Measurements from ENCODE around the gene COPS7A. TPM values are rescaled to one million over a fixed set of nuclear protein-coding genes. Genes with fewer than 3 reads are reported as not detected.
A peak's percentile ranks its signal among the peaks of the same experiment; 100 is the strongest.

COPS7A gene
- total and polyA plus RNA-seq, 2 donors (not counting 1 experiment from before 2014, with no cell fraction given) = 79.1 to 114 TPM

DNA sequence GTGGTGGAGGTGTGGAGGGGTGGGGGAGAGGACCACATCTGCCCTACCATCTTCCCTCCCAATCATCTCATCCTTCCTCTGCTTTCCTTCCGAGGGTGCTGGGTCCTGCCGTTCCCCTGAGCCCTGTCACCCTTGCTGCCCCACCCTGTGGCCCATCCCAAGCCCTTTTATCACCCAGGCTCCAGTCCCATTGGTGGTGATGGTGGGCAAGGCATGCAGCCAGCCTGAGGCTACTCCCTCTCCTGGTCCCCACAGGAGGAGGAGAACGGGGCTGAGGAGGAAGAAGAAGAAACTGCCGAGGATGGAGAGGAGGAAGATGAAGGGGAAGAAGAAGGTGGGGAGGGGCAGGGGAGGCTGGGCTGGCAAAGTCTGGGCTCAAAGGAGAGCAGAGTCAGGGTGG lies 45.8 kb downstream of the COPS7A start:
- peaks cover 27% of the 10 kb centered on the region for H3K4me1 ChIP-seq (ENCODE audit: control insufficient read depth, extremely low read depth, insufficient read depth, low read length)
- no peaks in the 10 kb centered on the region for H3K27me3 ChIP-seq (ENCODE audit: control insufficient read depth, insufficient read depth, low read length)
- H2AFZ ChIP-seq (ENCODE audit: low read length) = no peak overlapping the region
- no peaks in the 10 kb centered on the region for H3K9me3 ChIP-seq (ENCODE audit: control insufficient read depth, insufficient read depth, low read depth, low read length)
- no peak overlapping the region for H3K27ac ChIP-seq (ENCODE audit: insufficient read depth, low read length)
- H3K9ac ChIP-seq (ENCODE audit: insufficient read depth, low read length) = no peak overlapping the region
- H3K79me2 ChIP-seq (ENCODE audit: control insufficient read depth, insufficient read depth, low read length) = peaks cover 34% of the 10 kb centered on the region
- TF ChIP-seq CTCF (conservative IDR thresholded peaks at IDR 0.05 in 1 of 2, IDR thresholded peaks at IDR 0.05 in 1 of 2; ENCODE audit: low read depth in 1 of 2, low read length in 2 of 2) (no peak), EZH2 (IDR thresholded peaks at IDR 0.05; ENCODE audit: low read length, missing control alignments) (no peak)
- peak overlapping the region; percentile 95 for H3K4me2 ChIP-seq (ENCODE audit: extremely low read depth, insufficient read depth, low read length)
- H3K4me3 ChIP-seq (replicated peaks in 1 of 4; ENCODE audit: control extremely low read depth in 1 of 4, insufficient read depth in 1 of 4, low read depth in 3 of 4, low read length in 4 of 4) = peak overlapping the region in 1 of 4 experiments; percentile 89
- peaks cover 13% of the 10 kb centered on the region for H3K36me3 ChIP-seq (ENCODE audit: control insufficient read depth, insufficient read depth, low read length)
- H4K20me1 ChIP-seq (ENCODE audit: control insufficient read depth, extremely low read depth, insufficient read depth, low read length) = peaks cover 7% of the 10 kb centered on the region
- no peak for DNase-seq (ENCODE audit: low read depth in 2 of 2)

DNA sequence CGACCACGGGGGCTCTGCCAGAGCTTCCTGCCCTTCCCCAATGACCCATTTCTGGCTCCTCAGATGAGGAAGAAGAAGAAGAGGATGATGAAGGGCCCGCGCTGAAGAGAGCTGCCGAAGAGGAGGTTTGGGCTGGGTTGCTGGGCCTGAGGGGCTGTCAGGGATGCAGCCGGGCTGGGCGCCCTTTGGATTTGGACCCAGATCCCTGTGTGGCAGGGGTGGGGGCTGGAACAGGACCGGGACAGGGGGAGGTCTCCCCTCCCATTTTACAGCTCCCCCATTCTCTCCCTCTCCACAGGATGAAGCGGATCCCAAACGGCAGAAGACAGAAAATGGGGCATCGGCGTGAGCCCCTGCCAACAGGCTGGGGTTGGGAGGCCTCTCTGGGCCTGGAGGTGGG lies 46.2 kb downstream of the COPS7A start:
- H3K27ac ChIP-seq (ENCODE audit: insufficient read depth, low read length) = no peak overlapping the region
- H2AFZ ChIP-seq (ENCODE audit: low read length) = no peak overlapping the region
- no peak for DNase-seq (ENCODE audit: low read depth in 2 of 2)
- H3K4me2 ChIP-seq (ENCODE audit: extremely low read depth, insufficient read depth, low read length) = no peak overlapping the region
- H3K36me3 ChIP-seq (ENCODE audit: control insufficient read depth, insufficient read depth, low read length) = peaks cover 13% of the 10 kb centered on the region
- no peak overlapping the region for H3K4me3 ChIP-seq (replicated peaks in 1 of 4; ENCODE audit: control extremely low read depth in 1 of 4, insufficient read depth in 1 of 4, low read depth in 3 of 4, low read length in 4 of 4)
- H3K9ac ChIP-seq (ENCODE audit: insufficient read depth, low read length) = no peak overlapping the region
- peaks cover 25% of the 10 kb centered on the region for H3K4me1 ChIP-seq (ENCODE audit: control insufficient read depth, extremely low read depth, insufficient read depth, low read length)
- TF ChIP-seq EZH2 (IDR thresholded peaks at IDR 0.05; ENCODE audit: low read length, missing control alignments) = no peak
- no peaks in the 10 kb centered on the region for H3K9me3 ChIP-seq (ENCODE audit: control insufficient read depth, insufficient read depth, low read depth, low read length)
- peaks cover 7% of the 10 kb centered on the region for H4K20me1 ChIP-seq (ENCODE audit: control insufficient read depth, extremely low read depth, insufficient read depth, low read length)
- peaks cover 34% of the 10 kb centered on the region for H3K79me2 ChIP-seq (ENCODE audit: control insufficient read depth, insufficient read depth, low read length)
- no peaks in the 10 kb centered on the region for H3K27me3 ChIP-seq (ENCODE audit: control insufficient read depth, insufficient read depth, low read length)

GRCh38 chr12:6770600-6770999 lies 46.8 kb downstream of the COPS7A start:
- peaks cover 13% of the 10 kb centered on the region for H3K36me3 ChIP-seq (ENCODE audit: control insufficient read depth, insufficient read depth, low read length)
- no peak overlapping the region for H2AFZ ChIP-seq (ENCODE audit: low read length)
- DNase-seq (ENCODE audit: low read depth in 2 of 2) = no peak
- H3K4me1 ChIP-seq (ENCODE audit: control insufficient read depth, extremely low read depth, insufficient read depth, low read length) = peaks cover 21% of the 10 kb centered on the region
- peaks cover 7% of the 10 kb centered on the region for H4K20me1 ChIP-seq (ENCODE audit: control insufficient read depth, extremely low read depth, insufficient read depth, low read length)
- TF ChIP-seq CTCF (conservative IDR thresholded peaks at IDR 0.05 in 1 of 2, IDR thresholded peaks at IDR 0.05 in 1 of 2; ENCODE audit: low read depth in 1 of 2, low read length in 2 of 2) (no peak), EZH2 (IDR thresholded peaks at IDR 0.05; ENCODE audit: low read length, missing control alignments) (no peak)
- H3K9ac ChIP-seq (ENCODE audit: insufficient read depth, low read length) = no peak overlapping the region
- no peak overlapping the region for H3K4me3 ChIP-seq (replicated peaks in 1 of 4; ENCODE audit: control extremely low read depth in 1 of 4, insufficient read depth in 1 of 4, low read depth in 3 of 4, low read length in 4 of 4)
- no peak overlapping the region for H3K4me2 ChIP-seq (ENCODE audit: extremely low read depth, insufficient read depth, low read length)
- no peaks in the 10 kb centered on the region for H3K9me3 ChIP-seq (ENCODE audit: control insufficient read depth, insufficient read depth, low read depth, low read length)
- H3K79me2 ChIP-seq (ENCODE audit: control insufficient read depth, insufficient read depth, low read length) = peaks cover 34% of the 10 kb centered on the region
- H3K27ac ChIP-seq (ENCODE audit: insufficient read depth, low read length) = no peak overlapping the region
- no peaks in the 10 kb centered on the region for H3K27me3 ChIP-seq (ENCODE audit: control insufficient read depth, insufficient read depth, low read length)
